Measurements from ENCODE around the gene RFNG. TPM values are rescaled to one million over a fixed set of nuclear protein-coding genes. Genes with fewer than 3 reads are reported as not detected.

The RFNG gene
- total and polyA plus RNA-seq, 9 donors: 20.9 to 61.3 (median 44.7) TPM

- Histone ChIP-seq H3K27me3 (no peaks in the 10 kb centered on the region), H3K9me3 (no peaks in the 10 kb centered on the region), H3K36me3 (no peaks in the 10 kb centered on the region), H3K27ac (no peak overlapping the region), H3K4me3 (no peak overlapping the region), H3K4me1 (ENCODE audit: insufficient read depth) (peaks cover 2% of the 10 kb centered on the region)
- intact Hi-C loops (cut with DNase I): no loop called here
- WGBS, 3 donors: 60 to 64% (median 64%) methylated on average over 18 to 21 of the region's 21 CpGs
- no peak for DNase-seq
- no peak for TF ChIP-seq EP300 (IDR thresholded peaks at IDR 0.05)
- no peak for TF ChIP-seq CTCF (IDR thresholded peaks at IDR 0.05)
Measured at GRCh38 chr17:82076785-82077591, 25.4 kb upstream of the RFNG start.

GRCh38 chr17:82076018-82076784 is 24.6 kb upstream of the RFNG start:
- H3K27me3 ChIP-seq: no peaks in the 10 kb centered on the region
- H3K9me3 ChIP-seq: no peaks in the 10 kb centered on the region
- TF ChIP-seq POLR2A (IDR thresholded peaks at IDR 0.05) (no peak), CTCF (IDR thresholded peaks at IDR 0.05) (no peak), EP300 (IDR thresholded peaks at IDR 0.05) (no peak)
- intact Hi-C loops (cut with DNase I): no loop called here
- H3K4me3 ChIP-seq: no peak overlapping the region
- no peaks in the 10 kb centered on the region for H3K36me3 ChIP-seq
- WGBS, 3 donors: 82 to 86% (median 83%) methylated on average over 25 of the region's 25 CpGs
- DNase-seq: no peak
- H3K4me1 ChIP-seq (ENCODE audit: insufficient read depth): peaks cover 2% of the 10 kb centered on the region
- H3K27ac ChIP-seq: no peak overlapping the region

- Histone ChIP-seq H3K27ac (no peak overlapping the region), H3K4me3 (no peak overlapping the region), H3K36me3 (no peaks in the 10 kb centered on the region), H3K9me3 (no peaks in the 10 kb centered on the region), H3K27me3 (no peaks in the 10 kb centered on the region), H3K4me1 (ENCODE audit: insufficient read depth) (peaks cover 2% of the 10 kb centered on the region)
- DNase-seq: no peak
- WGBS, 3 donors: 77 to 83% (median 77%) methylated on average over 9 of the region's 9 CpGs
- TF ChIP-seq POLR2A (IDR thresholded peaks at IDR 0.05): no peak
- TF ChIP-seq CTCF (IDR thresholded peaks at IDR 0.05): no peak
- TF ChIP-seq EP300 (IDR thresholded peaks at IDR 0.05): no peak
- intact Hi-C loops (cut with DNase I): no loop called here
Measured at GRCh38 chr17:82073446-82073845, 21.8 kb upstream of the RFNG start.

- H3K4me1 ChIP-seq (ENCODE audit: insufficient read depth): peaks cover 2% of the 10 kb centered on the region
- no peak overlapping the region for H3K4me3 ChIP-seq
- intact Hi-C loops (cut with DNase I): no loop called here
- TF ChIP-seq EP300 (IDR thresholded peaks at IDR 0.05): no peak
- TF ChIP-seq CTCF (IDR thresholded peaks at IDR 0.05): no peak
- no peak for TF ChIP-seq POLR2A (IDR thresholded peaks at IDR 0.05)
- DNase-seq: no peak
- no peaks in the 10 kb centered on the region for H3K36me3 ChIP-seq
- H3K27ac ChIP-seq: no peak overlapping the region
- no peaks in the 10 kb centered on the region for H3K27me3 ChIP-seq
- WGBS, 3 donors: 80 to 85% (median 83%) methylated on average over 6 of the region's 6 CpGs
- H3K9me3 ChIP-seq: no peaks in the 10 kb centered on the region
Measured at GRCh38 chr17:82072827-82073226, 21.2 kb upstream of the RFNG start.
